H1 (cell line): ENCODE measurements around the gene CLEC16A. TPM values are rescaled to one million over a fixed set of nuclear protein-coding genes. Genes with fewer than 3 reads are reported as not detected.

Experiments
- CTCF ChIA-PET: fragments of 300-600 bp; sonication (Branson Sonifier 250); formaldehyde crosslinking; loops from one replicate; lab custom pipeline; 2021; ENCODE audit not compliant: partially characterized antibody; lab: Charles Lee
- POLR2A ChIA-PET: fragments of 300-600 bp; sonication (Branson Sonifier 250); formaldehyde crosslinking; loops from one replicate; lab custom pipeline; 2021; ENCODE audit warnings: inconsistent platforms; ENCODE audit not compliant: partially characterized antibody; lab: Charles Lee
- DNase-seq, 2 experiments: peaks; one replicate each; pipeline versions ENCODE4 v3.0.0 to v3.0.0-alpha.2; 2010 to 2022; ENCODE audit warnings: low spot score in 2 of 2, low read depth in 1 of 2, mixed read lengths in 1 of 2
- FAIRE-seq: peaks from 2 replicates; lab custom pipeline; 2011; peaks lifted over from hg19 to GRCh38; lab: Jason Lieb, UNC
- H2AFZ ChIP-seq: 2 replicates; pipeline ENCODE4 v1.8.1; 2012; ENCODE audit warnings: low read length, inconsistent platforms
- H2AK5ac ChIP-seq: 2 replicates; pipeline ENCODE4 v1.6.1; 2013; ENCODE audit warnings: low read depth, low read length
- H2BK120ac ChIP-seq: replicated peaks from 2 replicates; pipeline ENCODE3; 2013; ENCODE audit warnings: low read depth, low read length, inconsistent platforms
- H2BK12ac ChIP-seq: 2 replicates; pipeline ENCODE4 v1.6.1; 2013; ENCODE audit warnings: low read depth, low read length
- H2BK15ac ChIP-seq: 2 replicates; pipeline ENCODE4 v1.6.1; 2013; ENCODE audit warnings: low read length
- H2BK20ac ChIP-seq: 2 replicates; pipeline ENCODE4 v1.6.1; 2013; ENCODE audit warnings: low read length
- H2BK5ac ChIP-seq: 2 replicates; pipeline ENCODE4 v1.6.1; 2013; ENCODE audit warnings: low read depth, low read length
- H3K14ac ChIP-seq: 2 replicates; pipeline ENCODE4 v1.6.1; 2013; ENCODE audit warnings: inconsistent platforms; ENCODE audit not compliant: insufficient read length
- H3K18ac ChIP-seq: 2 replicates; pipeline ENCODE4 v1.6.1; 2013; ENCODE audit warnings: low read length; ENCODE audit errors: extremely low read depth
- H3K23ac ChIP-seq: 2 replicates; pipeline ENCODE4 v1.6.1; 2013; ENCODE audit warnings: inconsistent platforms; ENCODE audit not compliant: insufficient read length
- H3K23me2 ChIP-seq: 2 replicates; pipeline ENCODE4 v1.6.1; 2013; ENCODE audit warnings: low read depth, low read length
- H3K27ac ChIP-seq: 2 replicates; pipeline ENCODE4 v1.6.1; 2011; ENCODE audit warnings: low read depth, low read length, inconsistent platforms
- H3K27me3 ChIP-seq, 4 experiments: replicated peaks in 1 of 4; 1 replicate in 1 of 4; 2 replicates in 3 of 4; pipeline versions ENCODE4 v1.6.1 to v1.8.1; 2011 to 2013; ENCODE audit warnings: low read length in 3 of 4, mild to moderate bottlenecking in 3 of 4, inconsistent platforms in 2 of 4, mixed read lengths in 2 of 4, moderate library complexity in 1 of 4; ENCODE audit not compliant: control insufficient read depth in 3 of 4, insufficient read depth in 3 of 4; ENCODE audit errors: extremely low read depth in 1 of 4
- H3K36me3 ChIP-seq, 4 experiments: 2 replicates each; pipeline versions ENCODE4 v1.6.1 to v1.8.1; 2011 to 2013; ENCODE audit warnings: mild to moderate bottlenecking in 4 of 4, low read length in 3 of 4, moderate library complexity in 2 of 4, control low read depth in 1 of 4, inconsistent platforms in 1 of 4; ENCODE audit not compliant: insufficient read depth in 4 of 4, control insufficient read depth in 2 of 4
- H3K4ac ChIP-seq: replicated peaks from 2 replicates; pipeline ENCODE3; 2013; ENCODE audit warnings: low read length, low read depth, mixed read lengths, inconsistent platforms; ENCODE audit not compliant: insufficient read length
- H3K4me1 ChIP-seq, 4 experiments: replicated peaks in 1 of 4; 1 replicate in 1 of 4; 2 replicates in 3 of 4; pipeline versions ENCODE4 v1.6.1 to v1.8.1; 2011 to 2013; ENCODE audit warnings: low read length in 3 of 4, inconsistent platforms in 2 of 4, mixed read lengths in 1 of 4; ENCODE audit not compliant: insufficient read depth in 4 of 4, control insufficient read depth in 3 of 4
- H3K4me2 ChIP-seq, 2 experiments: 2 replicates each; pipeline versions ENCODE4 v1.6.1 to v1.8.1; 2011 to 2013; ENCODE audit warnings: low read depth in 2 of 2, low read length in 2 of 2, control low read depth in 1 of 2, inconsistent platforms in 1 of 2, mild to moderate bottlenecking in 1 of 2; ENCODE audit not compliant: insufficient read depth in 1 of 2
- H3K4me3 ChIP-seq, 4 experiments: fragments of 200-600, 300-600 bp in 1 of 4; sonication (generic), shearing (Covaris generic), sonication (Bioruptor Twin) in 1 of 4; 2 replicates each; pipeline versions ENCODE4 v1.5.1 to v1.8.1; 2011 to 2016; ENCODE audit warnings: low read length in 4 of 4, low read depth in 3 of 4, control low read depth in 2 of 4, inconsistent platforms in 2 of 4, mild to moderate bottlenecking in 2 of 4, mixed read lengths in 1 of 4, moderate library complexity in 1 of 4; ENCODE audit not compliant: insufficient read depth in 2 of 4; ENCODE audit errors: extremely low read depth in 1 of 4
- H3K56ac ChIP-seq: replicated peaks from 2 replicates; pipeline ENCODE3; 2013; ENCODE audit warnings: low read depth, mild to moderate bottlenecking, mixed read lengths, low read length, inconsistent platforms; ENCODE audit not compliant: insufficient read length
- H3K79me1 ChIP-seq: 2 replicates; pipeline ENCODE4 v1.6.1; 2013; ENCODE audit warnings: low read depth, low read length, control low read depth
- H3K79me2 ChIP-seq, 2 experiments: 2 replicates each; pipeline versions ENCODE4 v1.6.1 to v1.8.1; 2012 to 2013; ENCODE audit warnings: low read length in 2 of 2, mild to moderate bottlenecking in 2 of 2, inconsistent platforms in 1 of 2; ENCODE audit not compliant: insufficient read depth in 2 of 2, control insufficient read depth in 1 of 2
- H3K9ac ChIP-seq, 4 experiments: replicated peaks in 1 of 4; 1 replicate in 1 of 4; 2 replicates in 3 of 4; pipeline versions ENCODE4 v1.6.1 to v1.8.1; 2011 to 2013; ENCODE audit warnings: low read depth in 3 of 4, low read length in 3 of 4, control low read depth in 2 of 4, mild to moderate bottlenecking in 2 of 4, moderate library complexity in 2 of 4, inconsistent platforms in 1 of 4; ENCODE audit errors: extremely low read depth in 1 of 4
- H3K9me3 ChIP-seq, 2 experiments: 2 replicates each; pipeline versions ENCODE4 v1.6.1 to v1.8.1; 2012 to 2013; ENCODE audit warnings: mild to moderate bottlenecking in 2 of 2, moderate library complexity in 2 of 2, control low read depth in 1 of 2, inconsistent platforms in 1 of 2, low read depth in 1 of 2, low read length in 1 of 2, mixed read lengths in 1 of 2; ENCODE audit not compliant: insufficient read depth in 2 of 2
- H4K20me1 ChIP-seq, 2 experiments: replicated peaks in 1 of 2; 2 replicates each; pipeline versions ENCODE3 to v1.8.1; 2011 to 2013; ENCODE audit warnings: inconsistent platforms in 2 of 2, low read length in 2 of 2, mild to moderate bottlenecking in 1 of 2; ENCODE audit not compliant: insufficient read depth in 2 of 2, control insufficient read depth in 1 of 2
- H4K5ac ChIP-seq: 2 replicates; pipeline ENCODE4 v1.6.1; 2013; ENCODE audit warnings: low read length, low read depth, mixed read lengths, inconsistent platforms; ENCODE audit not compliant: insufficient read length
- H4K8ac ChIP-seq: 2 replicates; pipeline ENCODE4 v1.8.0; 2013; ENCODE audit warnings: mild to moderate bottlenecking, moderate library complexity, low read length, inconsistent platforms; ENCODE audit not compliant: insufficient read depth; ENCODE audit errors: extremely low read depth
- H4K91ac ChIP-seq: replicated peaks from 2 replicates; pipeline ENCODE3; 2013; ENCODE audit warnings: low read length, mixed read lengths, inconsistent platforms; ENCODE audit not compliant: insufficient read length
- BACH1 ChIP-seq: IDR thresholded peaks from 2 replicates; pipeline ENCODE4 v1.6.1; 2012; ENCODE audit warnings: low read length, improper control_type of control experiment
- BRCA1 ChIP-seq: IDR thresholded peaks from 2 replicates; pipeline ENCODE4 v1.6.1; 2012; ENCODE audit warnings: low read depth, low read length, improper control_type of control experiment
- CTBP2 ChIP-seq: IDR thresholded peaks from 2 replicates; pipeline ENCODE4 v1.7.0; 2011; ENCODE audit warnings: borderline replicate concordance, mild to moderate bottlenecking, moderate library complexity, mixed read lengths, low read length; ENCODE audit not compliant: insufficient read depth, insufficient read length
- EP300 ChIP-seq, 2 experiments: IDR thresholded peaks; 1 replicate in 1 of 2; 2 replicates in 1 of 2; pipeline ENCODE4 v1.6.1; 2011 to 2012; ENCODE audit warnings: low read depth in 2 of 2, low read length in 2 of 2, mild to moderate bottlenecking in 2 of 2, borderline replicate concordance in 1 of 2, inconsistent platforms in 1 of 2, moderate library complexity in 1 of 2
- KDM4A ChIP-seq: IDR thresholded peaks from one replicate; pipeline ENCODE4 v1.7.1; 2012; ENCODE audit warnings: low read depth, mild to moderate bottlenecking, moderate library complexity, low read length, inconsistent platforms; ENCODE audit not compliant: severe bottlenecking
- MAX ChIP-seq: IDR thresholded peaks from 2 replicates; pipeline ENCODE4 v1.6.1; 2012; ENCODE audit warnings: inconsistent platforms
- NRF1 ChIP-seq: IDR thresholded peaks from 2 replicates; pipeline ENCODE4 v1.6.1; 2011; ENCODE audit warnings: mild to moderate bottlenecking, low read depth, low read length, improper control_type of control experiment
- PHF8 ChIP-seq: fragments of 200-600 bp; sonication (generic); conservative IDR thresholded peaks from 2 replicates; pipeline ENCODE4 v1.7.1; 2012; ENCODE audit warnings: low read depth, mild to moderate bottlenecking, inconsistent platforms, low read length, moderate library complexity
- POU5F1 ChIP-seq: IDR thresholded peaks from 2 replicates; pipeline ENCODE4 v1.6.1; 2011; ENCODE audit warnings: low read depth, mild to moderate bottlenecking, low read length, moderate library complexity
- RAD21 ChIP-seq, 2 experiments: IDR thresholded peaks in 1 of 2; conservative IDR thresholded peaks in 1 of 2; 2 replicates each; pipeline ENCODE4 v1.6.1; 2011; ENCODE audit warnings: low read depth in 2 of 2, low read length in 2 of 2, improper control_type of control experiment in 1 of 2, inconsistent platforms in 1 of 2, mild to moderate bottlenecking in 1 of 2, moderate library complexity in 1 of 2
- SIRT6 ChIP-seq: IDR thresholded peaks from one replicate; pipeline ENCODE4 v1.7.1; 2012; ENCODE audit warnings: low read length, inconsistent platforms
- SUZ12 ChIP-seq: fragments of 200-600 bp; sonication (generic); IDR thresholded peaks from 2 replicates; pipeline ENCODE4 v1.6.1; 2012; ENCODE audit warnings: mild to moderate bottlenecking, inconsistent platforms, low read length, moderate library complexity, mixed read lengths
- TAF1 ChIP-seq: IDR thresholded peaks from 2 replicates; pipeline ENCODE4 v1.6.1; 2011; ENCODE audit warnings: mild to moderate bottlenecking, low read depth, low read length
- ZNF274 ChIP-seq: IDR thresholded peaks from 2 replicates; pipeline ENCODE4 v1.7.0; 2012; ENCODE audit warnings: low read length, borderline replicate concordance; ENCODE audit errors: extremely low read depth
- WGBS, 2 experiments: shearing (Covaris generic) in 1 of 2; methylation state at CpG; one replicate each; pipeline versions ENCODE4 v1.1.6 to v1.1.7; 2013 to 2015; ENCODE audit warnings: low lambda C conversion rate in 2 of 2, mixed read lengths in 2 of 2, inconsistent platforms in 1 of 2, low coverage in 1 of 2, missing lambda C conversion rate in 1 of 2; ENCODE audit not compliant: insufficient replicate concordance in 2 of 2, insufficient coverage in 1 of 2, insufficient read length in 1 of 2; ENCODE audit errors: extremely low coverage in 1 of 2, missing lambda C conversion rate in 1 of 2; 5-methylcytosine and 5-hydroxymethylcytosine counted together
- polyA plus RNA-seq, 7 experiments: library from polyadenylated mRNA; depleted of rRNA in 3 of 7; stranded (reverse) in 5 of 7; unstranded in 2 of 7; fragments of >200 nt in 5 of 7; fragments of 200-250 nt in 2 of 7; gene quantifications; 1 replicate in 5 of 7; 2 replicates in 1 of 7; 4 replicates in 1 of 7; pipeline versions ENCODE4 v1.2.1 to v1.2.3, GENCODE V29; 2011 to 2013; ENCODE audit warnings: missing spikeins in 2 of 7, mixed read lengths in 2 of 7
- total RNA-seq: library from RNA; stranded (reverse); fragmentation: NEBNext Ultra II Directional; extraction: Animal tissue kit (Norgen Biotek cat#: 25700); gene quantifications from 2 replicates; pipeline ENCODE4 v1.2.1, GENCODE V29; 2021

Gene CLEC16A
- total and polyA plus RNA-seq, 2 of the 8 experiments (the other 6 are each of a cell fraction or from before 2014, with no cell fraction given): 7.6 to 19.3 TPM

GRCh38 chr16:11157143-11157542, 212.8 kb downstream of the CLEC16A start:
- POLR2A ChIA-PET: no interaction called here
- Histone ChIP-seq H3K4ac (no peak overlapping the region), H3K4me2 (no peak overlapping the region), H3K23me2 (no peaks in the 10 kb centered on the region), H3K36me3 (no peaks in the 10 kb centered on the region), H3K23ac (no peak overlapping the region), H3K27me3 (no peaks in the 10 kb centered on the region), H3K4me1 (no peaks in the 10 kb centered on the region), H2AK5ac (no peak overlapping the region), H4K8ac (no peak overlapping the region), H3K9ac (no peak overlapping the region), H3K9me3 (no peaks in the 10 kb centered on the region), H2BK12ac (no peak overlapping the region), H3K56ac (no peak overlapping the region), H2BK15ac (no peak overlapping the region), H4K91ac (no peak overlapping the region), H3K79me2 (no peaks in the 10 kb centered on the region), H3K79me1 (no peaks in the 10 kb centered on the region), H2BK5ac (no peak overlapping the region), H4K20me1 (peaks cover 0 to 2% of the 10 kb centered on the region in 2 experiments), H3K27ac (no peak overlapping the region; the same call in 1 of the 2 replicates), H3K14ac (no peak overlapping the region), H2BK120ac (no peak overlapping the region), H2AFZ (no peak overlapping the region), H2BK20ac (no peak overlapping the region), H4K5ac (no peak overlapping the region), H3K4me3 (no peak overlapping the region), H3K18ac (no peak overlapping the region)
- WGBS, 2 experiments: 88% methylated on average over 6 of the region's 7 CpGs; no CpG with 5 or more reads in 1 of the 2 experiments
- CTCF ChIA-PET: interaction anchor here (0.9 to 1.7 kb wide), 7 partner anchors 26 to 239 kb away, joined by 3 to 6 read pairs (median 3); no protein-coding TSS in a partner anchor
- no peak for DNase-seq
- no peak for FAIRE-seq
- TF ChIP-seq POU5F1 (no peak), CTBP2 (no peak), ZNF274 (no peak), KDM4A (no peak), BACH1 (no peak), TAF1 (no peak), RAD21 (IDR thresholded peaks at IDR 0.05 in 1 of 2, conservative IDR thresholded peaks at IDR 0.05 in 1 of 2; ENCODE audit: low read depth in 2 of 2, low read length in 2 of 2) (no peak), SUZ12 (no peak), PHF8 (no peak), EP300 (IDR thresholded peaks at IDR 0.05; ENCODE audit: borderline replicate concordance in 1 of 2, low read depth in 2 of 2, low read length in 2 of 2) (no peak), SIRT6 (no peak), BRCA1 (no peak), NRF1 (no peak), MAX (no peak)
